HG03159 (cell line): ENCODE results near the gene NBPF26.
"Not testable (repeated sequence)": the region's sequence is repeated elsewhere in the genome, so short reads cannot be mapped to it uniquely, and the experiment has no call there.

Experiments
- ATAC-seq: cut with Tn5 transposase; IDR thresholded peaks from one replicate; pipeline ENCODE4 v1.9.1; 2021; ENCODE audit warnings: mild to moderate bottlenecking, moderate library complexity; ENCODE audit not compliant: unreplicated experiment

NBPF26 gene

DNA sequence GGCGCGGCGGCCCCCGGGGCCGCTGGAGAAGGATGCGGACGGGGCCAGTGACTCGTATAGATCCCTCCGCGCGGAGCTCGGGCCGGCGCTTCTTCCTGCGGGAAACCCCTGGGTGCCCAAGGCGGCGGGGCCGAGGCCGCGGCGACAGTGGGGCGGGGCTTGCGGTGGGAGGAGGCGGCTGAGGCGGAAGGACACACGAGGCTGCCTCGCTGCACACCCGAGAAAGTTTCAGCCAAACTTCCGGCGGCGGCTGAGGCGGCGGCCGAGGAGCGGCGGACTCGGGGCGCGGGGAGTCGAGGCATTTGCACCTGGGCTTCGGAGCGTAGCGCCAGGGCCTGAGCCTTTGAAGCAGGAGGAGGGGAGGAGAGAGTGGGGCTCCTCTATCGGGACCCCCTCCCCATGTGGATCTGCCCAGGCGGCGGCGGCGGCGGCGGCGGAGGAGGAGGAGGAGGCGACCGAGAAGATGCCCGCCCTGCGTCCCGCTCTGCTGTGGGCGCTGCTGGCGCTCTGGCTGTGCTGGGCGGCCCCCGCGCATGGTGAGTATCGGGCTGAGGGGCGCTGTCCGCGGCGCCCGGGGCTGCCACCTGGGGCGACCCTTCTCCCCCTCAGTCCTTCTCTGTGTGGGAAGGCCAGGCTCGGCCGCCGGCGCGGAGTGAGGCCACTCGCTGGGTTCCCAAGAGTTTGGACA lies at the start of gene NBPF26:
Gene NBPF26 (plus strand): TSS at position 231 of the 688 bp plus-strand sequence.
- not testable (repeated sequence) for ATAC-seq

- ATAC-seq = not testable (repeated sequence)
These were observed 43.5 kb upstream of the NBPF26 start for GRCh38 chr1:120680106-120680819.

- not testable (repeated sequence) for ATAC-seq
These were observed 42.8 kb upstream of the NBPF26 start for GRCh38 chr1:120680938-120681337.

GRCh38 chr1:120684397-120684796 lies 39.3 kb upstream of the NBPF26 start:
- not testable (repeated sequence) for ATAC-seq

DNA sequence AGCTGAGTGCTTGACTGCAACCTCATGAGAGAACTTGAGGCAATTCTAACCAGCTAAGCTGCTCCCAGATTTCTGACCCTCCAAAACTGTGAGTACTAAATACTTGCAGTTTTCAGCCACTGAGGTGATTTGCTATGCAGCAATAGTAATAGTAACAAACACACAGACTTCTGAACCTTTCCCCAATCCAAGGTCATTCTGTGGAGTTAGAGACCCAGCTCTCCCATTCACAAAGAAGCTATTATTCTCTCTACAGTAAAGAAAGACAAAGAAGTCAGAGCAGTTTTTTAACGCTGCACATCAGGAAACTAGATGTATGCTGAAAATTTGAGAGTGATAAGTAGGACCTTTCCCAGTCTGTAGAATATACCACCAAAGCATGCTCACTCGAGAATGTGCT lies 38.1 kb upstream of the NBPF26 start:
- ATAC-seq = not testable (repeated sequence)

DNA sequence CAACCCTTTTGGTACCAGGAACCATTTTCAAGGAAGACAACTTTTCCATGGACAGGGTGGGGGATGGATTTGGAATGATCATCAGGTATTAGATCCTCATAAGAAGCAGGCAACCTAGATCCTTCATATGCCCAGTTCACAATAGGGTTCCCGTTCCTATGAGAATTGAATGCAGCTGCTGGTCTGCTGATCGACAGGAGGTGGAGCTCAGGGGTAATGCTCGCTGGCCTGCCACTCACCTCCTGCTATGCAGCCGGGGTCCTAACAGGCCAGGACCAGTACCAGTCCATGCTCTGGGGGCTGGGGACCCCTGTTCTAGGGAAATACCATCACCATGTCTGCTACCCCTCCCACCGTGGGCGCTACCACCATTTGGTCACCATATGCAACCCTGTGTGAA lies 36.5 kb upstream of the NBPF26 start:
- ATAC-seq = not testable (repeated sequence)

DNA sequence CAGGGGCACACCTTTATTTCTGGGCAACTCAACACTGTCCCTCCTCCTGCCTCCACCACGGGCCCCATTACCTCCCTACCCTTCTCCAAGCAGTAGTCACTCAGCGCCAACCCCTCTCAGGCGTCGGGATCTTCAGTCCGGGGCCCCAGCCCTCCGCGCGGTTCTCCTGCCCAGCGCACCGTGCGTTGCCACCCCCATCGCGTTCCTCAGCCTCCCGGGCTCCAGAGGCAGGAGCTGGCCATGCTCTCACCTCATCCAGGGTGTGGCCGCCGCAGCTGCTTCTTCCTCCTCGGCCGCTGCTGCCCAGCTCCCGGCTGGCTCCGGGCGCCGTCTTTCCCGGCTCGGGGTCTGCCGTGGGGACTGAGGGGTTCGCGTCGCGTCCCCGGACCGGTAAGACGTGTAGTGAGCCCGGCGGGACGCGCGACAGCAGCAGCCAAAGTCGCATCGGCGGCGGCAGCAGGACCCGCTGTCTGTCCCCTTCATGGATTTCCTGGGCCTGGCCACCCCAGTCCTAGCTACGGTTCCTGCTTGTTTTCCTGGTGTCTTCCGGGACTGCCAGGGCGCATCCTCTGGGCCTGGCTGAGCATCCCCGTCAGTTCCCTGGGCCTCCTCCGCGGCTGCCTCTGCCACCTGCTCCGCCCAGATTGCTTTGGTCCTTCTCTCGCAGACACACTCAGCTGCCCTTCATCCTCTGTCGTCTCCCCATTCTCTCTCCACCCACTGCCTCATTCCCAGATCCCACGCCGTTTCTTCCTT lies 22.8 kb upstream of the NBPF26 start:
- ATAC-seq = not testable (repeated sequence)

- ATAC-seq = not testable (repeated sequence)
These were observed 409 bp upstream of the NBPF26 start for GRCh38 chr1:120723358-120723714.

DNA sequence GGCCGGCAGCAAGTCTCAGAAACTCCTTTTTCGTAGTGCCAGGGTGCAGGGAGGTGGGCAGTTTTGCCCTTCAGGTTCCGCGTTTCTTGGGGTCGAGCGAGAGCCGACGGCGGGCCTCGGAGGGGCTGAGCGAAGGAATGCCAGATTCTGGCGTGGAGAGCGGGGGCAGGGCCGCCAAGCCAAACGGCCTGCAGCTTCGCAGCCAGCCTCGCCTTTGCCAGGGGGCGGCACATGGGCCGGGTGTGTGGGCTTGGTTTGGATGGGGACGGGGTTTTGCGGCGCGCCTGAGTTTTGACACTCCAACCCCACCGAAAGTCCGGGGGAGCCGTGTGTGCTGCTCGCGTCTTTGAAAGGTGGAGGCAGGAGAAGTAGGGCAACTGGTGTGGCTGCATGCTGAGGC lies 762 bp downstream of the NBPF26 start:
- ATAC-seq = not testable (repeated sequence)

DNA sequence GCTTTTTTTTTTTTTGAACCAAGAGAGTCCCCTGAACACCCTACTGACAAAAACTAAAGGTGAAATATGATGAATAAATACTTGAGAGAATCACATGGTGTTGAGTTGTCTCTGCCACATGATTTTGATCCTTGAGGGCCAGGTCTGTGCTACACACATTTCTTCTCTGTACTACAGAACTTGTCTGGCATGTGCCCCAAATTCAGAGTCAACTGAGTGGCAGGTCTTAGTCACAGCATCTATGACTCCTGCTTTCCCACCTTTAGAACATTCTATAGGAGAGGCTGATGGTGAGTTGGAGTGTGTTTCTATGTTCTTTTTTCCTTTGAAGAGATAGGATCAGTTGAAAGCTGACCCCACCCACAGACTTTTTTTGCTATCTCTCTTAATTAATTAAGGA lies 5.1 kb downstream of the NBPF26 start:
- ATAC-seq = not testable (repeated sequence)

- not testable (repeated sequence) for ATAC-seq
These were observed 45.3 kb downstream of the NBPF26 start for GRCh38 chr1:120769090-120769489.

- ATAC-seq = not testable (repeated sequence)
These were observed 81.7 kb downstream of the NBPF26 start for GRCh38 chr1:120805452-120805851.

DNA sequence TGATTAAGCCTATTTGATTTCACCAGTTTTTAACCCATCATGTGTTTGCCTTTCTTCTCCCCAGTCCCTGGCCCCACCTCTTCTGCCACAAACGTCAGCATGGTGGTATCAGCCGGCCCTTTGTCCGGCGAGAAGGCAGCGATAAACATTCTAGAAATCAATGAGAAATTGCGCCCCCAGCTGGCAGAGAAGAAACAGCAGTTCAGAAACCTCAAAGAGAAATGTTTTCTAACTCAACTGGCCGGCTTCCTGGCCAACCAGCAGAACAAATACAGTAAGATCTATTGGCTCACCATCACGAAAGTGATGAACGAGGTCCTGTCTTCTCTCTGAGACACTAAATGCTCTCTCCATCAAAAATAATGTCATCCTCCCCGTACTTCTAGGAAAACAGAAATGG lies 88.1 kb downstream of the NBPF26 start:
- not testable (repeated sequence) for ATAC-seq

DNA sequence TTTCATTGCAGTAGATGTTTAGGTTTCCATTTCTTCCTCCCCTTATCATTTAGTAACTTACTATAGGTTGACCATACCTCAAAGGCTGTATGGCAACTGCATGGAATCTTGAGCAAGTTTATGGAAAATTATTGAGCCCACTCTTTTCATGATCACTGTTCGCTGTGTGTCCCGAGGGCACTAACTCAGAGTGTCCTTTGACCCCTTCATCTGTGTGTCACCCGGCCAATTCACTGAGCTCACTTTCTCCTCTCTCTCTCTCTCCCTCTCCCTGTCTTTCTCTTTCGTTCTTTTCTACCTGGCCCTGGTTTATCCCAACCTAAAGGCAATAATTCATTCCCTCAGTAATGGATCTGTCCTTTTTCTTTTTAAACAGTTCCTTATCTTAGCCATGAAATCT lies 101.3 kb downstream of the NBPF26 start:
- ATAC-seq = not testable (repeated sequence)

GRCh38 chr1:120826623-120827022 lies 102.9 kb downstream of the NBPF26 start:
- not testable (repeated sequence) for ATAC-seq

- ATAC-seq = not testable (repeated sequence)
These were observed 120.6 kb downstream of the NBPF26 start for GRCh38 chr1:120844186-120844944.

- not testable (repeated sequence) for ATAC-seq
These were observed 121.2 kb downstream of the NBPF26 start for GRCh38 chr1:120844945-120845330.

- peak; percentile 6 for ATAC-seq
These were observed 125.9 kb downstream of the NBPF26 start for GRCh38 chr1:120849400-120850286.

DNA sequence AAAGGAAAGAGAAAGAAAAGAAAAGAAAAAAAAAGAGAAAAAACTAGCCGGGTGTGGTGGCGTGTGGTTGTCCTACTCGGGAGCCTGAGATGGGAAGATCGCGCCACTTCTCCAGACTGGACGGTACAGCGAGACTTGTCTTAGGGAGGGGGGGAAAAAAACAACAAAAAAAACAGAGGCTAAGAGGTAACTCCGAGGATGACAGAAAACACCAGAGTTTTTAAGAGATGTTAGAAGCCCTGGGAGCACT lies 126.5 kb downstream of the NBPF26 start:
- not testable (repeated sequence) for ATAC-seq
